AG09309 (cell line): ENCODE data around the gene CNOT6.

ENCODE experiments used
- DNase-seq: peaks from one replicate; pipeline ENCODE4 v3.0.0-alpha.2; 2010; ENCODE audit warnings: low read depth
- H3K4me3 ChIP-seq: 2 replicates; pipeline ENCODE4 v1.5.1; 2011; ENCODE audit warnings: mild to moderate bottlenecking, low read depth, low read length, moderate library complexity; ENCODE audit not compliant: control insufficient read depth
- CTCF ChIP-seq: IDR thresholded peaks from 2 replicates; pipeline ENCODE4 v1.5.1; 2011; ENCODE audit warnings: mild to moderate bottlenecking, low read depth, low read length, inconsistent platforms; ENCODE audit not compliant: insufficient read depth, control insufficient read depth; ENCODE audit errors: missing control alignments

The CNOT6 gene

GRCh38 chr5:180600554-180601041, 106.4 kb downstream of the CNOT6 start:
- no peak overlapping the region for H3K4me3 ChIP-seq
- TF ChIP-seq CTCF, result no peak
- DNase-seq, result no peak

GRCh38 chr5:180601591-180602480, 107.7 kb downstream of the CNOT6 start:
- DNase-seq, result no peak
- H3K4me3 ChIP-seq, result no peak overlapping the region
- no peak for TF ChIP-seq CTCF

GRCh38 chr5:180602481-180603075, 108.4 kb downstream of the CNOT6 start:
- DNase-seq, result no peak
- no peak for TF ChIP-seq CTCF

GRCh38 chr5:180603076-180603594, 109.0 kb downstream of the CNOT6 start:
- DNase-seq, result no peak
- TF ChIP-seq CTCF, result no peak
- H3K4me3 ChIP-seq, result no peak overlapping the region

More at GRCh38 chr5:180602481-180603075, 108.4 kb downstream of the CNOT6 start:
- H3K4me3 ChIP-seq, result no peak overlapping the region

- no peak for DNase-seq
- H3K4me3 ChIP-seq, result no peak overlapping the region
- TF ChIP-seq CTCF, result no peak
Measured at GRCh38 chr5:180604271-180604670, 110.1 kb downstream of the CNOT6 start.

GRCh38 chr5:180605554-180606214, 111.5 kb downstream of the CNOT6 start:
- no peak overlapping the region for H3K4me3 ChIP-seq
- peak; percentile 17 for DNase-seq
- peak; percentile 80 for TF ChIP-seq CTCF
